HG03280 (cell line): Measurements from ENCODE around the gene GZF1.

Experiments
- ATAC-seq: cut with Tn5 transposase; IDR thresholded peaks from one replicate; pipeline ENCODE4 v1.9.1; 2021; ENCODE audit warnings: mild to moderate bottlenecking, moderate library complexity; ENCODE audit not compliant: unreplicated experiment

Gene GZF1

DNA sequence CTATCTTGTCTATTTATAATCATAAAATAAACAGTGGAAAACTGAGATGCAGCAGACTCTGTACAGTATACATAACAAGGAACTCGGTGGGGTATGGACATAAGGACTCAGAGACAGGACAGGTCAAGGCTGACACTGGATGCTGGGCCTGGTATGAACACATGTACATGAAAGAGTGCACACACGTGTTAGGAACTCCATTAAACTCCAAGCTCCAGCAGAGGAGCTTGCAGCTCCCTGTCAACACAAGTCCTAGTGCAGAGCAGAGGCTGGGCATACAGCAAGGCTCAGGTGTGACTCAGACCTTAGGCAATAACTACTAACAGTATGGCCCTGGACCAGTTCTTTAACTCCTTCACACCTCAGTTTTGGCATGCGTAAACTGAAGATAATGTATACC, 42.2 kb downstream of the GZF1 start:
- no peak for ATAC-seq

DNA sequence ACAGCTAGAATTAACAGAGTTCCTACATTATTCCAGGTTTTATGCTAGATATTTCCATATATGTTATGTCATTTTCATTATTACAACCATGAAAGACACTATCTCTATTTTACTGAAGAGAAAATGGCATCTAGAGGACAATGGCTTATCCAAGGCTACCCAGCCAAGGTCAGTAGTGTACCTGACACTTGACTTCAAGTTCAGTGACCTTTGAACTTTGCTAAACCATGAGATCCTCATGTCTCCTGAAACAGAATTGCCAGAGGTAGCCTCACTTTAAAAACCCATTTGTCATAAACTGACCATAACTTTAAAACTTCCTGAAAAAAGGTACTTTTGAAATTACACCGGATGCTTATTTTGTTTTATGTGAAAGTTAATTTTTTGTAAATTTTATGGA, 44.9 kb downstream of the GZF1 start:
- ATAC-seq, result no peak

DNA sequence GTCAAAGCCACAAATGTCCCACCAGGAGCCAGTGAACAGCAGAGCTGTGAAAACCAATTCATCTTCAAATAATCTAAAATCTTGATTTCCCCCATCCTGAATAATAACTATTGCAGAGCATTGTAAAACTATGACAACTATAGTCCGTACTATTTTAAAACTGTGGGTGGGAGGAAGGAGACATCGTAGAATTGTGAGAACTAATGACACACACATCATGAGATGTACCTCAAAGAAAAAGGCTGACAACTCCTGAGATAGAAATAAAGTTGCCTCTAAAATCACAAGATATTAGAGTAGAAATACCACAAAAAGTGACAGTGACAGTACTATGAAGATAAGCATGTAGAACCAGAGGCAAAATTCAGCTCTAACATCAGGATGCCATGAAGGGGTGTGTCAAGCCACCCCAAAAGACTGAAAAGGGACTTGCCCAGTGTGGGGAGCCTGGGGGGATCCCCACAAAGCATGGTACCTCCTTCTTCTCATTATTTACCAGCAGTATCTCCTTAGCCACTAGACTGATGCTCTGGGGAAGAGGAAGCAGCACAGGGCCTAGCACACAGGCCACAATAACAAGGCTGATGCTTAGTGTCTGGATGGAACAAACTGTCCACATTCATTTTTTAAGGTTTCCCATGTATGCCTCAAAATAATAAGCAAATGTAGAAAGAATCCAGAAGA, 45.9 kb downstream of the GZF1 start:
- peak; percentile 94 for ATAC-seq

DNA sequence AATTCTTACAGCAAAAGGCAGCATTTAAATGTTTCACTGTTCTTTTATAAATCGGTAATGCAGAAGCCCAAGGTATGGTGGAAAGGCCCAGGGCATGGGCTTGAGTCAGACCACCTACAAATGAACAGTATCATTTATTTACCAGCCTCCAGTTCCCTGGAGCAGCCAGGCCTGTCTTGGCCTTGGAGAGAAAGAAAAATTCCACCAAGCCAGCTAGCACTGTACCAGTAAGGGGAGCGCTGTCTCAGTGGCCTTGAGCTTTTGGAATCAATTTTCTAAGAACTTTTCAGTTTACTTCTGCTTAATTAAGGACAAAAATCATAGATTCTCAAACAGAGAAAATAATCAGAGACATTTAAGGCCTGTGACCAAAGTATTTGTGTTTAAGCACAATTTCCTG, 47.0 kb downstream of the GZF1 start:
- no peak for ATAC-seq

DNA sequence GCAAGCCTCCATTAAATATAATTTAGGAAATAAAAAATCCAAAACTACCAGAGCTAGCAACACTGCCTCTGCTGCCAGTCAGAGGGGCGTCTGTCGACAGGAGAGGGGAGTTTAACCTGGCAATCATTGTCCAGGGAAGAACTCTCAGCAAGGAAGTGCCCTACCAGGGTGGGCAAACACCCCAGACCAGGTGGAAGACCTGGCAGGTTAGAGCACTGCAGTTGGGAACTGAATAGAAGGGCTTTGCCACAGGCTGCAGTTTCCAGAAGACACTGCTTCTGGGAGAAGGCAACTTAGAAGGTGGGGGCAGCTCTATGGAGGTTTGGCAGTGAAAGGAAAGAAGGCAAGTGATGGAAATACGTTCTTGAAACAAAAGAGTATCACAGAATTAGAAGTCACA, 47.8 kb downstream of the GZF1 start:
- ATAC-seq, result no peak

DNA sequence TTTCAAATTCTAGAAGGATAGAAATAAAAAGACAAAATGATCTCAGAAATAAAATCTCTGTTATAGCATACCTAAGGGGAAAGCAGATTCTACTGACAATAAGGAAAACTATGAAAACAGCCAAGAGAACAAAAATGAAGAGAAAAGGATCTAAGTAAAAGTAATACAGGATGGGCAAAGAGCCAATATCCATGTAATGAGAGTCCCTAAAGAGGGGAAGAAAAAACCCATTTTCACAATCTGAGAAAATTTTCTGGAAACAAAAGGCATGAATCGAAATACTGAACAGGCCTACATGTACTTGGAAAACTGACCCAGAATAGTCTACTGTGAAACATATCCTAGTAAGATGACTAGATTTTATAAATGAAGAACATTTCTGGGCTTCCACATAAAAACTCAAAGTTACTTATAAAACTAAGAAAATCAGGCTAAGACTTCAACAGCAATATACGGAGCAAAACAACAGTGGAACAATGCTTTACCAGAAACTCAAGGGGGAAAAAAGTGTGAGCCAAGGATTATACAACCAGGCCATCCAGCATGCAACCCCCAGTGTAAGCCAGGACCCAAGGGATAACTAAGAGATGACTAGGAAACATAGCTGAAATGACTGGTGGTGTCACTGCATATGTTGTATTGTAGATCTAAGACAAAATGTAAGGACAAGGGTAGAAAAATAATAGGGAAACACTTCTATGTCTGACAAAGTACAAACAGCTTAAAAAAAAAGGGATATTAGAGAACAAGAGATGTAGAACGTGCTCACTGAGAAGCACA, 49.1 kb downstream of the GZF1 start:
- ATAC-seq, result no peak

DNA sequence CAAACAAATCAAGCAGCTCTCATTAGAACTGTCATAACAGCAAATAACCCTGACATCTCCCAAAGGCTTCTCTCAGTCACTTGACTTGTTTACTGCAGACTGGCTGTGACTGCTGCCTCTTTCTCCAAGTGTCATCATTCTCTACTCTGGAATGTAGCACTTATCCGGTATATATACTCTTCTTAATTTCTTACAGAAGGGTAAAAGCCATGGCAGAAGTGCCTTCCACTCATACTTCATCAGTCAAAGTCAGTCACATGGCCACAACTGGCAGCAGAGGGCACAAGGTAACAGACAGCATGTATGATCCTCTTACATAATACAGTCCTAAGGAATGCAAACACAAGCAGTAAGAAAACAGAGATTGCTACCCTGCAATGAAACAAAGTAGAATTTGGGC, 50.0 kb downstream of the GZF1 start:
- ATAC-seq, result no peak

DNA sequence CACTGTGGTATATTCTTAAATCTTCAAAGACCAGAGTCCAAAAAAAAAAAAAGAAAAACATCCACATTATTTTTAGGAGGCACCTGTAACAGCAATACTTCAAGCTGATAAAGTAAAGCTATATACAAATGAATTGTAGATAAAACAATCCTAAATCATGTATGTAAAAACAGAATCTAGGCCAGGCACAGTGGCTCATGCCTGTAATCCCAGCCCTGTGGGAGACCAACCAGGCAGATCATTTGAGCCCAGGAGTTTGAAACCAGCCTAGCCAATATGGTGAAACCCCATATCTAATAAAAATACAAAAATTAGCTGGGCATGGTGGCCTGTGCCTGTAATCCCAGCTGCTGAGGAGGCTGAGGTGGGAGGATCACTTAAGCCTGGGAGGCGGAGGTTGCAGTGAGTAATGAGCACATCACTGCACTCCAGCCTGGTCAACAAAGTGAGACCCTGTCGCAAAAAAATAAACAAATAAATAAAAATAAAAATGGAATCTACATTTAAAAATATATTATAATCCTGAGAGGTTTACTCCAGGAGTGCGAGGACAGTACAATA, 52.0 kb downstream of the GZF1 start:
- ATAC-seq, result no peak

DNA sequence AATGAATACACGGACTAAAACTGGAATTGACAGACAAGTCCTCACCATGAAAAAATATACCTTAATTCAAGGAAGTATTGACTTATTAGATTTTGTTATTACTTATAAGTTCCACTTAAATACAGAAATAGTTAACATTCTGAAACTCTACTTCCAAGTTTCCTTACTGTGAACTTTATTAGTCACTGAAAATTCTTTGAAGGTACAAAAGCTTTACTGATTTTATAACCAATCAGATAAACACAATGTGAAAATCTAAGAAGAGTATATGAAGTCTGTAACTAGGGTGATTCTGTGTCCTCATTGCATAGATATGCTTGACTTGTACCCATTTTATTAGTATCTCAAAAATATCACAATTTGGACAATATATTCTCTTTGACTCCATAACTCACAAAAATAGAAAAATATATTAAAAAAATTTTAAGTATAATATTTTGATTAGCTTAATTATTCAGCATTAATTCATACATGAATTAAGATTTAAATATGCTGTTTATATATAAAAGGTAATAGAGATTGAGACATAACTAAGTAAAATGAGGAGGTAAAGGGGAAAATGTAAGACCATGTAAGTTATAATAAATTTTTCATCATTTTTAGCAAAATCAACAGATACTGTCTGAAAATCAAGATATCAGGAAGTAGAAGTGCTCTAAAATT, 52.7 kb downstream of the GZF1 start:
- no peak for ATAC-seq

DNA sequence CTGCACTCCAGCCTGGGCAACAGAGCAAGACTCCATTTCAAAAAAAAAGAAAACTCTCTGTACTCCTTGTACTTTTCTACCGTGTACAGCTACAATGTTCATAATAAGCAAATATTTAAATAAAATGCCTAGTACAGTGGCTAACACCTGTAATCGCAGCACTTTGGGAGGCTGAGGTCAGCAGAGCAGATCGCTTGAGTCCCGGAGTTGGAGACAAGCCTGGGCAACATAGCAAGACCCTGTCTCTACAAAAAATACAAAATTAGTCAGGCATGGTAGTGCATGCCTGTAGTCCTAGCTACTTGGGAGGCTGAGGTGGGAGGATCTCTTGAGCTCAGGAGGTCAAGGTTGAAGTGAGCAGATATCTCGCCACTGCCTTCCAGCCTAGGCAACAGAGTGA, 53.6 kb downstream of the GZF1 start:
- ATAC-seq, result no peak

DNA sequence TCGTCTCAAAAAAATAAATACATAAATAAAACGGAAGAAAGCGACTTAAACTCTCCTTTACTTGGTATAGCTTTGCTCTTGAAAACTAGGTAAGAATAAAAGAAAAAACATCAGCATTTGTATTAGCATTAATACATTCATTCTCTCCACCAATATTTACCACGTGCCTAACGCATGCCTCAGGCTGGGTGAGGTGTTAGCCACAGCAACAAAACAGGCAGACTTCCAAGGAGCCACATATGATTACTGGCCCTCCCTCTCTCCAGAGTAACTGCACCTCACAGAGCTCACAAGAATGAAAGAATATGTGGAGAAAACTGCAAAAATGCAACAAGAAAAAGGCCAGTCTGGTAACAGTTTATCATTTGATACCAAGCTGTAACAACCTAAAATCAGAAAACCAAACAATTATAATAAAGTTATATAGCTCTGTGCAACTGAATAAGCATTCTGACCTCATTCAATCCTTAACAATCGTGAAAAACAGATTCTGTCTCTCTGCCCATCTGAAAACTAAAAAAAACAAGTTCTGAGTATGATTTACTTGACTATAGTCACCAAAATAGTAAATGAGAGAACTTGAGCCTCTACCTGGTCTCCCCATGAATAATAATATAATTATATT, 54.1 kb downstream of the GZF1 start:
- no peak for ATAC-seq

DNA sequence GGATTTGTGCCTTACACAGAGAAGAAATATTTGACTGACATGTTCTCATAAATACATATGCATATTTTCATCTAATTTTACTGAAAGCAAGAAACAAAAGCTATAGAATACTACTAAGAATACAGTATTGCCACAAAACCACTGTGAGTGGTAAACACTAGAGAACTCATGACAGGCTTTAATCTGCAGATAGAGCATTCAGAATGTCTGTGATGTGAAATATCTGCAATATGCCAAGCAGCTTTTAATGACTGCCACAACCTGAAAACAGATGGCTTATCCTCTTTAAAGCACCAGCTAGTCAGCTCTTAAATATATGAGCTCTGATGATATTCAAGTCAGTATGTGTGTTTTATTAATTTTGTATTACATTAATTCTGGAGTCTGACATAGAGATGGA, 55.9 kb downstream of the GZF1 start:
- ATAC-seq, result no peak

DNA sequence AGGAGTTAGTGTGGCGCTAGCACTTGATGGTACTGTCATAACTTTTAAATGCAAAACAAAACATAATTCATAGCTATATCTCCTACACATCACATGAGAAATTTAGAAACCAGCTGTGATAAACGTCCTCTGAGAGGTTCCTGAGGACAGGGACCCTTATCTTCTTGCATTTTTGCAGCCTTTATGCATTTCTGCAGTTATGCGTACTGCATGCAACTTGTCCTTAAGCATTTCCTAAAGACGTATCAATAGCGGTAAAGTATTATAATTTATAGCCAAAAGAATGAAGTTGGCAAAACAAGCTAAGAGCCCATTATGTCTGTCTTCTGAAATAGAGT, 57.6 kb downstream of the GZF1 start:
- no peak for ATAC-seq

DNA sequence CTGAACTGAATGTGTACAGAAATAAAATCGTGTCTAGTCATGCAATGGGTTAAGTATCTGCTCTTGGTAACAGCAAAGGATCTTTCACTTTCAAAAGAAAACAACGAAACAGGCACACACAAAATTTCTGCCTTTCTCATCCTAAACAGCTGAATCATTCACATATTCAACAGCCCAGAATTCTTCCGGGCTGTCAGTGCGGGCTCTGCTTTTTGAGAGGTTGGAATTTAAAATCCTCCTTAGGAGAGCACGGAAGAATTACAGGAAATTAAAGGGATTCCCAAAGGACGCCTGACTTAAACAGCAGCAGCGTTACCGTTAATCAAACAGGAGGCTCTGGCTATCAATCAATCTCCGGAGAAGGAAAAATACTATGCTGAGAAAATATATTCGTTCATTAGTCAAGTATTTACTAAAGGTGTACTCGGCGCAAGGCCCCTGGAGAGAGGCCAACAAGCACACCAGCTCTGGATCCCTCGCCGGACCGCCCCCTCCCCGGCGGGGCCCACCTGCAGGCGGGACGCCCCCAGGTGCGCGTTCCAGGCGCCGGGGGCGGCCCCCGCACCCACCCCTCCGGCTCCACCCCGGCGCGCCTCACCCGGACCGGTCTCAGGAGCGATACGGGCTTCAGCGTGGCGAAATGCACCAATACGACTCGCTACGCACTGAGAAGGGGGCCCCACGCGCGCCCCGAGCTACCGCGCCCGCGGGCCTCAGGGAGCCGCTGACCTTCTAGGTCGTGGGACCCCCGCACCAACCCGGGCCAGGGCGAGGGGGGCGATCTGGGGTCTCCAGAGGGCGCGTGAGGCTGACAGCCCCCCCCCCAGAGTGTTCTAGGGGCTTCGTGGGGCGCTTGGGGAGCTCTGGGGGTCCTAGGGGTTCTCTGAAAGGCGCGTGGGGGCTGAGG, 58.3 kb downstream of the GZF1 start:
- ATAC-seq, result peak; percentile 32

DNA sequence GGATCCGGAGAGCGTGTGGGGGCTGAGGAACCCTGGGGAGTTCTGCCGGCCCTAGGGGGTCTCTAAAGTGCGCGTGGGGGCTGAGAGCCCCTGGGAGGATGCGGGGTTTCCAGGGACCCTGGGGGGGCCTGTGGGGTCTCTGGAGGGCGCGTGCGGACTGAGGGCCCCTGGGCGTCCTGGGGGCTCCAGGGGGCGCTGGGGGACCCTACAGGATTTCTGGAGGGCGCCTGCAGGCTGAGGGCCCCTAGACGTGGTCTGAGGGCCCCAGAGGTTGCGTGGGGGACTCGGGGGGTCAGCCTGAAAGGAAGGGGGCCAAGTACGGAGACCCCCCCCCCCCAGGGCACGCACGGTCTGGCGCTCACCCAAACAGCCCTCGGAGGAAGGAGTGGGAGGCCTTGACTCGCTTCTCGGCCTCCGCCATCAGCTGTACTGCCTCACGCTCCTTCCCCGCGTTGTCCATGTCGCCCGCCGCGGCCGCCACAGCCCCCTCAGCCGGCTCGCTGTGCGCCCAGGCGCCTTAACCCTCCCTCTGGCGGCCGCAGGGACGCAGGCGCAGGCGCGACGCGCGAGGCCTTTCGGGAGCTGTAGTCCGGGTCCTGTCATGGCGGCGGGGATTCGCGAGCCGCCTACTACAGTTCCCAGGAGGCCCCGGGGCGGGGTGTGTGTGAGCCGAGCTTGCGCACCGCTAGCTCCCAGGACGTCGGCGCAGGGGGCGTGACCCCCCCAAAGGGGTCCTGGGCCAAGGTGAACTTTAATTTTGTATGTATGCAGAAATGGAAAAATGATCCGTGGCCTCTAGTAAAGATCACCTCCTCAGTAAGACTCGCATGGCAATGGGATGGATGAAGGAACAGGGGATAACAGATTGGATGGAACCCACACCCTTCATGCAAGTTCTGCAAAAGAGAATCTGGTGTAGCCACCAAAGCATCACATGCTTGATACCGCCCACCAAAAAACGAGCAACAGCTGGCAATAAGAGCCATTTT, 59.3 kb downstream of the GZF1 start, which contains the start of gene NAPB:
NAPB (minus strand) TSS at position 546 of the 989 bp plus-strand sequence; CDS start at position 460, 86 bp downstream.
- ATAC-seq, result peak; percentile 97
